Body of pancreas (tissue), 4 donors: ENCODE measurements around the gene ASPG. TPM values are rescaled to one million over a fixed set of nuclear protein-coding genes. Genes with fewer than 3 reads are reported as not detected.

Experiments
- ATAC-seq: fragments of 150-250 bp; one replicate; pipeline ENCODE4 v1.9.1; 2016
- DNase-seq, 4 donors: peaks; one replicate each; pipeline ENCODE4 v3.0.0-alpha.2; 2019
- H3K27ac ChIP-seq, 4 donors: fragments of 200-600 bp; sonication (generic); 1 replicate in 3 of 4; 2 replicates in 1 of 4; pipeline versions ENCODE4 v1.5.1 to v1.6.1; 2016 to 2019; ENCODE audit warnings: mild to moderate bottlenecking in 1 of 4, mixed read lengths in 1 of 4, moderate library complexity in 1 of 4
- H3K27me3 ChIP-seq, 2 donors: fragments of 200-600 bp; sonication (generic); one replicate each; pipeline ENCODE4 v1.6.0; 2016; ENCODE audit warnings: mild to moderate bottlenecking in 1 of 2
- H3K36me3 ChIP-seq, 2 donors: fragments of 200-600 bp; sonication (generic); replicated peaks in 1 of 2; 2 replicates each; pipeline ENCODE4 v1.5.1; 2016; ENCODE audit warnings: low read depth in 2 of 2; ENCODE audit not compliant: insufficient read depth in 1 of 2
- H3K4me1 ChIP-seq: fragments of 200-600 bp; sonication (generic); one replicate; pipeline ENCODE4 v1.6.0; 2016
- H3K4me3 ChIP-seq, 2 donors: fragments of 200-600 bp; sonication (generic); 1 replicate in 1 of 2; 2 replicates in 1 of 2; pipeline ENCODE4 v1.5.1; 2016 to 2019
- H3K9me3 ChIP-seq, 3 donors: fragments of 200-600 bp; sonication (generic); 1 replicate in 2 of 3; 2 replicates in 1 of 3; pipeline ENCODE4 v1.5.1; 2016
- CTCF ChIP-seq, 7 experiments: fragments of 450-650 bp in 4 of 7; fragments of 200-600 bp in 3 of 7; sonication (generic) in 3 of 7; IDR thresholded peaks; one replicate each; pipeline ENCODE4 v1.5.1; 2016 to 2019; ENCODE audit warnings: antibody characterized with exemption in 7 of 7
- POLR2A ChIP-seq, 3 donors: fragments of 450-650 bp; IDR thresholded peaks; one replicate each; pipeline ENCODE4 v1.6.1; 2016; ENCODE audit warnings: antibody characterized with exemption in 3 of 3, mild to moderate bottlenecking in 2 of 3
- WGBS, 2 donors: methylation state at CpG; one replicate each; pipeline ENCODE4 v1.1.5; 2017; 5-methylcytosine and 5-hydroxymethylcytosine counted together
- intact Hi-C: fragments of 100-400 bp; cut with DNase I; formaldehyde crosslinking; loops from one replicate; pipeline ENCODE4 v1.15.1; 2023
- total RNA-seq, 2 donors: library from RNA; depleted of rRNA; stranded (reverse); fragments of >200 nt; gene quantifications; one replicate each; pipeline ENCODE4 v1.1.0, GENCODE V29; 2016

Gene ASPG
- total RNA-seq, 2 donors from 2014 or later: 0.52 to 0.99 TPM

- Histone ChIP-seq H3K27ac (no peak overlapping the region), H3K4me1 (peaks cover 7% of the 10 kb centered on the region), H3K9me3 (no peaks in the 10 kb centered on the region), H3K4me3 (no peak overlapping the region), H3K36me3 (no peaks in the 10 kb centered on the region), H3K27me3 (no peaks in the 10 kb centered on the region)
- WGBS, 2 donors: 81 to 82% methylated on average over 15 to 24 of the region's 25 CpGs
- intact Hi-C loops: no loop called here
- ATAC-seq: no peak
- no peak for DNase-seq
- TF ChIP-seq CTCF (IDR thresholded peaks at IDR 0.05): no peak
- no peak for TF ChIP-seq POLR2A (IDR thresholded peaks at IDR 0.05)
Observed at GRCh38 chr14:104098272-104099095, 13.0 kb downstream of the ASPG start.

- DNase-seq: no peak
- Histone ChIP-seq H3K36me3 (no peaks in the 10 kb centered on the region), H3K27ac (no peak overlapping the region), H3K9me3 (no peaks in the 10 kb centered on the region), H3K4me3 (no peak overlapping the region), H3K4me1 (peaks cover 6% of the 10 kb centered on the region), H3K27me3 (no peaks in the 10 kb centered on the region)
- no peak for TF ChIP-seq POLR2A (IDR thresholded peaks at IDR 0.05)
- TF ChIP-seq CTCF (IDR thresholded peaks at IDR 0.05): no peak
- WGBS, 2 donors: 60 to 63% methylated on average over 2 to 18 of the region's 26 CpGs
- ATAC-seq: no peak
- intact Hi-C loops: no loop called here
Observed at GRCh38 chr14:104099096-104100041, 13.9 kb downstream of the ASPG start.

GRCh38 chr14:104100171-104101085 is 14.9 kb downstream of the ASPG start:
- no peaks in the 10 kb centered on the region for H3K27me3 ChIP-seq
- H3K36me3 ChIP-seq: no peaks in the 10 kb centered on the region
- no peak for DNase-seq
- no peak overlapping the region for H3K27ac ChIP-seq
- H3K9me3 ChIP-seq: no peaks in the 10 kb centered on the region
- H3K4me3 ChIP-seq: no peak overlapping the region
- TF ChIP-seq POLR2A (IDR thresholded peaks at IDR 0.05): no peak
- no peak for TF ChIP-seq CTCF (IDR thresholded peaks at IDR 0.05)
- H3K4me1 ChIP-seq: no peaks in the 10 kb centered on the region
- 75 to 83% methylated on average over 6 to 23 of the region's 23 CpGs for WGBS, 2 donors
- intact Hi-C loops: no loop called here
- no peak for ATAC-seq

GRCh38 chr14:104101086-104101621 is 15.7 kb downstream of the ASPG start:
- Histone ChIP-seq H3K9me3 (no peaks in the 10 kb centered on the region), H3K27me3 (no peaks in the 10 kb centered on the region), H3K36me3 (no peaks in the 10 kb centered on the region), H3K4me3 (no peak overlapping the region), H3K4me1 (no peaks in the 10 kb centered on the region), H3K27ac (no peak overlapping the region)
- ATAC-seq: no peak
- intact Hi-C loops: no loop called here
- 62% methylated on average over 13 of the region's 16 CpGs; no CpG with 5 or more reads in 1 of the 2 donors for WGBS, 2 donors
- DNase-seq: no peak
- TF ChIP-seq POLR2A (IDR thresholded peaks at IDR 0.05) (no peak), CTCF (IDR thresholded peaks at IDR 0.05) (no peak)
